Measurements from ENCODE around the gene HLCS. TPM values are rescaled to one million over a fixed set of nuclear protein-coding genes. Genes with fewer than 3 reads are reported as not detected.

HLCS gene
- total and polyA plus RNA-seq, 2 experiments from 2014 or later = 10.6 to 30.4 TPM

DNA sequence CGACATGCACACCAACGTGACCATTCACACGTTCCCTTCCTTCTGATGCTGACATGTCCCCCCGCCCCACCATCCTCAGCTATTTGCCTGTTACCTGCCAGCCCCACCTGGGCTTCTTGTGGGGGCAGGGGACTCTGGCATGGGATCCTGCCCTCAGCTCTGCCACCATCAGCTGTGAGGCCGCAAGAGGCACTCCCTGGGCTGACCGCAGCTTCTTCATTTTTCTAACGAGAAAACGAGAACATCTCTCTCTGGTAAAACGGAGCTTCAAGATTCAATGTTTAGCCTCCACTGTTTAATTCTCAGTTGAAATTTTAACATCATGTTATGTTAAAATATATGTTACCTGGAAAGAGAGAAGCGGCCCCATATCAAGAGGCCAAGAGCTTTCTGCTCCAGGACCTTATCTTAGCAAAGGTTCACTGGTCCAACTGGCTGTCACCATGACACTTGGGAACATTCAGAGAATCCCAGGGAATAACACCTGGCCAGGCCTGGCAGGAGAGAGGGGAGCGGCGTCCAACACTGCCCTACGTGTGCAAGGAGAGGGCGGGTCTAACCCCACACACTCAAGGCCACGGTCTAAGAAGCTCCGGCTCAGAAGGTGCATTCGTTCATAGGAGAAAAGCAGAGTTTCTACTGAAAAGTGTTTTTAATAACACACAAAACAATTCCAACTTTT is 51.3 kb downstream of the HLCS start:
- no peak overlapping the region for H3K4me3 ChIP-seq
- DNase-seq (ENCODE audit: low spot score) = no peak
- peaks cover 32% of the 10 kb centered on the region for H3K4me1 ChIP-seq (ENCODE audit: insufficient read depth)
- H3K4me2 ChIP-seq = no peak overlapping the region
- H3K9me2 ChIP-seq (replicated peaks; ENCODE audit: insufficient read depth) = no peaks in the 10 kb centered on the region
- no peaks in the 10 kb centered on the region for H3K36me3 ChIP-seq (replicated peaks; ENCODE audit: insufficient read depth, low read depth)
- 93% methylated on average over 17 of the region's 17 CpGs for WGBS (ENCODE audit: low lambda C conversion rate, missing lambda C conversion rate)
- TF ChIP-seq EZH2 (IDR thresholded peaks at IDR 0.05; ENCODE audit: borderline replicate concordance) = no peak
- no peak for TF ChIP-seq EZH2phosphoT487 (IDR thresholded peaks at IDR 0.05; ENCODE audit: low read depth, severe bottlenecking, unreplicated experiment)
- TF ChIP-seq, protein P1, sequence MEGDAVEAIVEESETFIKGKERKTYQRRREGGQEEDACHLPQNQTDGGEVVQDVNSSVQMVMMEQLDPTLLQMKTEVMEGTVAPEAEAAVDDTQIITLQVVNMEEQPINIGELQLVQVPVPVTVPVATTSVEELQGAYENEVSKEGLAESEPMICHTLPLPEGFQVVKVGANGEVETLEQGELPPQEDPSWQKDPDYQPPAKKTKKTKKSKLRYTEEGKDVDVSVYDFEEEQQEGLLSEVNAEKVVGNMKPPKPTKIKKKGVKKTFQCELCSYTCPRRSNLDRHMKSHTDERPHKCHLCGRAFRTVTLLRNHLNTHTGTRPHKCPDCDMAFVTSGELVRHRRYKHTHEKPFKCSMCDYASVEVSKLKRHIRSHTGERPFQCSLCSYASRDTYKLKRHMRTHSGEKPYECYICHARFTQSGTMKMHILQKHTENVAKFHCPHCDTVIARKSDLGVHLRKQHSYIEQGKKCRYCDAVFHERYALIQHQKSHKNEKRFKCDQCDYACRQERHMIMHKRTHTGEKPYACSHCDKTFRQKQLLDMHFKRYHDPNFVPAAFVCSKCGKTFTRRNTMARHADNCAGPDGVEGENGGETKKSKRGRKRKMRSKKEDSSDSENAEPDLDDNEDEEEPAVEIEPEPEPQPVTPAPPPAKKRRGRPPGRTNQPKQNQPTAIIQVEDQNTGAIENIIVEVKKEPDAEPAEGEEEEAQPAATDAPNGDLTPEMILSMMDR (IDR thresholded peaks at IDR 0.05; ENCODE audit: poor library complexity) = no peak
- no peak overlapping the region for H2AFZ ChIP-seq
- no peaks in the 10 kb centered on the region for H3K9me3 ChIP-seq (ENCODE audit: low read depth)
- H3K27ac ChIP-seq = no peak overlapping the region
- no peaks in the 10 kb centered on the region for H4K20me1 ChIP-seq (ENCODE audit: insufficient read depth, poor library complexity, severe bottlenecking)
- H3K79me2 ChIP-seq = no peaks in the 10 kb centered on the region
- H3K27me3 ChIP-seq = no peaks in the 10 kb centered on the region

- Histone ChIP-seq H3K9me2 (replicated peaks; ENCODE audit: insufficient read depth) (no peaks in the 10 kb centered on the region), H3K27me3 (no peaks in the 10 kb centered on the region), H3K4me3 (no peak overlapping the region), H3K36me3 (replicated peaks; ENCODE audit: insufficient read depth, low read depth) (no peaks in the 10 kb centered on the region), H2AFZ (no peak overlapping the region), H3K9me3 (ENCODE audit: low read depth) (no peaks in the 10 kb centered on the region), H4K20me1 (ENCODE audit: insufficient read depth, poor library complexity, severe bottlenecking) (no peaks in the 10 kb centered on the region), H3K4me1 (ENCODE audit: insufficient read depth) (peaks cover 34% of the 10 kb centered on the region), H3K27ac (no peak overlapping the region), H3K79me2 (no peaks in the 10 kb centered on the region), H3K4me2 (no peak overlapping the region)
- 91% methylated on average over 18 of the region's 18 CpGs for WGBS (ENCODE audit: low lambda C conversion rate, missing lambda C conversion rate)
- no peak for TF ChIP-seq EZH2 (IDR thresholded peaks at IDR 0.05; ENCODE audit: borderline replicate concordance)
- no peak for TF ChIP-seq EZH2phosphoT487 (IDR thresholded peaks at IDR 0.05; ENCODE audit: low read depth, severe bottlenecking, unreplicated experiment)
- TF ChIP-seq, protein P1 (IDR thresholded peaks at IDR 0.05; ENCODE audit: poor library complexity) = no peak
- no peak for DNase-seq (ENCODE audit: low spot score)
Measured at GRCh38 chr21:36914244-36915013, 52.0 kb downstream of the HLCS start.

GRCh38 chr21:36913247-36914169 is 53.0 kb downstream of the HLCS start:
- H2AFZ ChIP-seq = no peak overlapping the region
- no peaks in the 10 kb centered on the region for H3K79me2 ChIP-seq
- no peaks in the 10 kb centered on the region for H3K27me3 ChIP-seq
- no peaks in the 10 kb centered on the region for H3K36me3 ChIP-seq (replicated peaks; ENCODE audit: insufficient read depth, low read depth)
- H3K4me3 ChIP-seq = no peak overlapping the region
- no peak for DNase-seq (ENCODE audit: low spot score)
- H3K9me2 ChIP-seq (replicated peaks; ENCODE audit: insufficient read depth) = no peaks in the 10 kb centered on the region
- no peak overlapping the region for H3K4me2 ChIP-seq
- no peak overlapping the region for H3K27ac ChIP-seq
- TF ChIP-seq EZH2 (IDR thresholded peaks at IDR 0.05; ENCODE audit: borderline replicate concordance) = no peak
- TF ChIP-seq, protein P1 (IDR thresholded peaks at IDR 0.05; ENCODE audit: poor library complexity) = no peak
- no peak for TF ChIP-seq EZH2phosphoT487 (IDR thresholded peaks at IDR 0.05; ENCODE audit: low read depth, severe bottlenecking, unreplicated experiment)
- 97% methylated on average over 7 of the region's 8 CpGs for WGBS (ENCODE audit: low lambda C conversion rate, missing lambda C conversion rate)
- no peaks in the 10 kb centered on the region for H4K20me1 ChIP-seq (ENCODE audit: insufficient read depth, poor library complexity, severe bottlenecking)
- H3K4me1 ChIP-seq (ENCODE audit: insufficient read depth) = peaks cover 42% of the 10 kb centered on the region
- H3K9me3 ChIP-seq (ENCODE audit: low read depth) = no peaks in the 10 kb centered on the region
